AG04450 (cell line): ENCODE data around the gene ASAP3. TPM values are rescaled to one million over a fixed set of nuclear protein-coding genes. Genes with fewer than 3 reads are reported as not detected.

Experiments used
- CTCF ChIA-PET: fragments of 300-600, 350-600 bp; formaldehyde crosslinking; extraction: SDS; loops from one replicate; lab custom pipeline; 2022; ENCODE audit warnings: antibody characterized with exemption, inconsistent platforms; lab: Charles Lee
- POLR2A ChIA-PET: fragments of 350-600 bp; formaldehyde crosslinking; extraction: SDS; loops from one replicate; lab custom pipeline; 2021; ENCODE audit warnings: antibody characterized with exemption, inconsistent platforms; lab: Yijun Ruan, JAX
- DNase-seq: peaks from one replicate; pipeline ENCODE4 v3.0.0-alpha.2; 2011; ENCODE audit warnings: low read depth, low spot score
- H3K27ac ChIP-seq: one replicate; pipeline ENCODE4 v1.5.1; 2012; ENCODE audit warnings: low read depth, low read length, control low read depth
- H3K27me3 ChIP-seq: one replicate; pipeline ENCODE4 v1.6.0; 2012; ENCODE audit warnings: low read length; ENCODE audit not compliant: control insufficient read depth, insufficient read depth
- H3K4me3 ChIP-seq: 2 replicates; pipeline ENCODE4 v1.5.1; 2011; ENCODE audit warnings: mild to moderate bottlenecking, low read depth, low read length, control low read depth
- H3K9me3 ChIP-seq: 2 replicates; pipeline ENCODE4 v1.5.1; 2012; ENCODE audit warnings: low read length; ENCODE audit not compliant: control insufficient read depth, insufficient read depth
- polyA plus RNA-seq: library from polyadenylated mRNA; depleted of rRNA; stranded (reverse); fragments of >200 nt; gene quantifications from 2 replicates; pipeline ENCODE4 v1.2.3, GENCODE V29; 2011
- TF ChIP-seq, protein P1 (sequence below): IDR thresholded peaks from 2 replicates; pipeline ENCODE4 v1.5.1; 2011; ENCODE audit warnings: low read depth, low read length, control low read depth, inconsistent platforms

ASAP3 gene
- polyA plus RNA-seq, 1 experiment: 25.5 TPM

- Histone ChIP-seq H3K27me3 (no peaks in the 10 kb centered on the region), H3K4me3 (no peak overlapping the region), H3K27ac (no peak overlapping the region), H3K9me3 (no peaks in the 10 kb centered on the region; the same call in 1 of the 2 replicates)
- CTCF ChIA-PET: interaction anchor here (0.5 to 2.4 kb wide), 2 partner anchors 20 to 27 kb away, joined by 4 to 10 read pairs; no protein-coding TSS in a partner anchor
- POLR2A ChIA-PET: no interaction called here
- TF ChIP-seq, protein P1, sequence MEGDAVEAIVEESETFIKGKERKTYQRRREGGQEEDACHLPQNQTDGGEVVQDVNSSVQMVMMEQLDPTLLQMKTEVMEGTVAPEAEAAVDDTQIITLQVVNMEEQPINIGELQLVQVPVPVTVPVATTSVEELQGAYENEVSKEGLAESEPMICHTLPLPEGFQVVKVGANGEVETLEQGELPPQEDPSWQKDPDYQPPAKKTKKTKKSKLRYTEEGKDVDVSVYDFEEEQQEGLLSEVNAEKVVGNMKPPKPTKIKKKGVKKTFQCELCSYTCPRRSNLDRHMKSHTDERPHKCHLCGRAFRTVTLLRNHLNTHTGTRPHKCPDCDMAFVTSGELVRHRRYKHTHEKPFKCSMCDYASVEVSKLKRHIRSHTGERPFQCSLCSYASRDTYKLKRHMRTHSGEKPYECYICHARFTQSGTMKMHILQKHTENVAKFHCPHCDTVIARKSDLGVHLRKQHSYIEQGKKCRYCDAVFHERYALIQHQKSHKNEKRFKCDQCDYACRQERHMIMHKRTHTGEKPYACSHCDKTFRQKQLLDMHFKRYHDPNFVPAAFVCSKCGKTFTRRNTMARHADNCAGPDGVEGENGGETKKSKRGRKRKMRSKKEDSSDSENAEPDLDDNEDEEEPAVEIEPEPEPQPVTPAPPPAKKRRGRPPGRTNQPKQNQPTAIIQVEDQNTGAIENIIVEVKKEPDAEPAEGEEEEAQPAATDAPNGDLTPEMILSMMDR: no peak
- DNase-seq: no peak
Observed at GRCh38 chr1:23524163-23524562, 40.2 kb upstream of the ASAP3 start.

DNA sequence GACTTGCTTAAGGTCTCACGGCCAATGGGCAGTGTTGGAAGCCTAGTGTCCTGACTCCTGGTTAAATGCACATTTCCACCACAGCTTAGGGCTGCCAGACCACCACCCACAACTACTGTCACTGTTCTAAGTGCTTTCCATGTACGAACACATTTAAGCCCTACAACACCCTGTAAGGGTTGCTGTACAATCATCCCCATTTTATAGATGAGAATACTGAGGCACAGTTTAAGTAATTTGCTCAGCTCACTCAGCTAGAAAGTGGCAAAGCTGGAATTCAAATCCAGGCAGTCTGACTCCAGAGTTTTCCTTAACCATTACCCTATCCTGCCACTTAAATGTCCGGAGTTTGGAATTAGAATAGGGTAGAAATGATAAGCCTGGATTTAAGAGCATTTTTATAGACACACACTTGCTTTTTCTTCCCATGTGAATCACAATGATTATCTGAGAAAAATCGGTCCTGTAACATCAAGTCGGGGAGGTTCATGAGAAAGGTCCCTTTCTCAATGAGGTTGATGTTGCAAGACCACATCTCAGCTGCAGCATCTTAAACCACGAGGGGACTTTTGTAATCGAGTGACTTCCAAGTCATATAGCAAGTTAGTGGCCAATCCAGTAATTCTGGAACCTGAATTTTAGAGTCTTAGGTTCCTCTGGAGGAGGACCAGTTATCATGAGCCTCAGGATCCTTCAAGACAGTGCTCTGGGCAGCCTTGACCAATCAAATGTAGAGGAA lies 38.4 kb upstream of the ASAP3 start:
- Histone ChIP-seq H3K9me3 (no peaks in the 10 kb centered on the region; the same call in 1 of the 2 replicates), H3K27ac (no peak overlapping the region), H3K27me3 (no peaks in the 10 kb centered on the region), H3K4me3 (no peak overlapping the region)
- no peak for DNase-seq
- TF ChIP-seq, protein P1: no peak
- POLR2A ChIA-PET: no interaction called here
- CTCF ChIA-PET: interaction anchor here (2.1 kb wide), 1 partner anchor 26 kb away, joined by 10 read pairs; no protein-coding TSS in a partner anchor

GRCh38 chr1:23521588-23521987 lies 37.6 kb upstream of the ASAP3 start:
- Histone ChIP-seq H3K27me3 (no peaks in the 10 kb centered on the region), H3K4me3 (no peak overlapping the region), H3K27ac (no peak overlapping the region), H3K9me3 (no peaks in the 10 kb centered on the region; the same call in 1 of the 2 replicates)
- TF ChIP-seq, protein P1: no peak
- DNase-seq: no peak
- ChIA-PET CTCF (interaction anchor here (0.8 to 2.1 kb wide), 2 partner anchors 25 to 116 kb away, joined by 3 to 10 read pairs; no protein-coding TSS in a partner anchor), POLR2A (no interaction called here)

- no peak overlapping the region for H3K27ac ChIP-seq
- no peaks in the 10 kb centered on the region; the same call in 1 of the 2 replicates for H3K9me3 ChIP-seq
- no peak for DNase-seq
- H3K4me3 ChIP-seq: no peak overlapping the region
- TF ChIP-seq, protein P1: no peak
- ChIA-PET POLR2A (no interaction called here), CTCF (no interaction called here)
- no peaks in the 10 kb centered on the region for H3K27me3 ChIP-seq
Observed at GRCh38 chr1:23517581-23517980, 33.6 kb upstream of the ASAP3 start.

- H3K9me3 ChIP-seq: no peaks in the 10 kb centered on the region
- ChIA-PET CTCF (interaction anchor here (1.1 to 1.7 kb wide), 3 partner anchors 19 to 121 kb away, joined by 5 to 8 read pairs (median 5); no protein-coding TSS in a partner anchor), POLR2A (interaction anchor here (1.1 kb wide), 1 partner anchor 9 kb away, joined by 4 read pairs; no protein-coding TSS in a partner anchor)
Observed at GRCh38 chr1:23515905-23516304, 31.9 kb upstream of the ASAP3 start.

More at GRCh38 chr1:23515905-23516304, 31.9 kb upstream of the ASAP3 start:
- TF ChIP-seq, protein P1: no peak
- Histone ChIP-seq H3K27ac (no peak overlapping the region), H3K4me3 (no peak overlapping the region), H3K27me3 (no peaks in the 10 kb centered on the region)
- no peak for DNase-seq
